DOHH2 (cell line): Measurements from ENCODE around the gene GUCY1A2.

Source experiments
- H3F3A ChIP-seq: fragments of 200-600 bp; sonication (generic), shearing (Covaris generic); 2 replicates; pipeline ENCODE4 v1.6.0; 2016; ENCODE audit warnings: antibody characterized with exemption, mild to moderate bottlenecking; ENCODE audit not compliant: control insufficient read depth, insufficient read depth
- H3K27ac ChIP-seq: fragments of 200-600 bp; sonication (generic); 2 replicates; pipeline ENCODE4 v1.5.1; 2014; ENCODE audit warnings: low read depth, mild to moderate bottlenecking, low read length, moderate library complexity
- H3K27me3 ChIP-seq: fragments of 200-600 bp; sonication (generic); 2 replicates; pipeline ENCODE4 v1.6.1; 2014; ENCODE audit warnings: mild to moderate bottlenecking, low read length, mixed read lengths; ENCODE audit not compliant: control insufficient read depth
- H3K36me3 ChIP-seq: fragments of 200-600 bp; sonication (generic); 2 replicates; pipeline ENCODE4 v1.6.1; 2014; ENCODE audit warnings: mild to moderate bottlenecking, low read length, moderate library complexity, mixed read lengths; ENCODE audit not compliant: control insufficient read depth
- H3K4me1 ChIP-seq: fragments of 200-600 bp; sonication (generic); 2 replicates; pipeline ENCODE4 v1.6.1; 2014; ENCODE audit warnings: mild to moderate bottlenecking, low read length, mixed read lengths; ENCODE audit not compliant: control insufficient read depth
- H3K4me2 ChIP-seq: fragments of 200-600 bp; sonication (generic); 2 replicates; pipeline ENCODE4 v1.6.0; 2014; ENCODE audit warnings: mild to moderate bottlenecking, low read length, moderate library complexity
- H3K4me3 ChIP-seq: fragments of 200-600 bp; sonication (generic); 2 replicates; pipeline ENCODE4 v1.5.1; 2014; ENCODE audit warnings: mild to moderate bottlenecking, low read length, mixed read lengths
- H3K79me2 ChIP-seq: fragments of 200-600 bp; sonication (generic); 2 replicates; pipeline ENCODE4 v1.6.1; 2014; ENCODE audit warnings: mild to moderate bottlenecking, low read length, mixed read lengths; ENCODE audit not compliant: control insufficient read depth
- H3K9me2 ChIP-seq: fragments of 200-600 bp; sonication (generic); replicated peaks from 2 replicates; pipeline ENCODE4 v1.6.1; 2014; ENCODE audit warnings: mild to moderate bottlenecking, low read length, mixed read lengths; ENCODE audit not compliant: control insufficient read depth
- H3K9me3 ChIP-seq: fragments of 200-600 bp; sonication (generic); 2 replicates; pipeline ENCODE4 v1.6.1; 2014; ENCODE audit warnings: antibody characterized with exemption, low read length, mixed read lengths; ENCODE audit not compliant: control insufficient read depth, insufficient read depth
- H4K20me1 ChIP-seq: fragments of 200-600 bp; sonication (generic); 2 replicates; pipeline ENCODE4 v1.6.0; 2014; ENCODE audit warnings: low read depth, mild to moderate bottlenecking, antibody characterized with exemption, low read length, moderate library complexity; ENCODE audit not compliant: control insufficient read depth, insufficient read depth
- EZH2phosphoT487 ChIP-seq: fragments of 200-600 bp; sonication (generic); IDR thresholded peaks from 2 replicates; pipeline ENCODE4 v1.6.1; 2017; ENCODE audit warnings: borderline replicate concordance, mild to moderate bottlenecking, antibody characterized with exemption, low read length, moderate library complexity, mixed read lengths
- TF ChIP-seq, protein P1 (sequence below): fragments of 200-600 bp; sonication (generic); IDR thresholded peaks from one replicate; pipeline ENCODE4 v1.5.1; 2014; ENCODE audit warnings: antibody characterized with exemption, mild to moderate bottlenecking, low read depth, low read length; ENCODE audit not compliant: poor library complexity, severe bottlenecking

Gene GUCY1A2

DNA sequence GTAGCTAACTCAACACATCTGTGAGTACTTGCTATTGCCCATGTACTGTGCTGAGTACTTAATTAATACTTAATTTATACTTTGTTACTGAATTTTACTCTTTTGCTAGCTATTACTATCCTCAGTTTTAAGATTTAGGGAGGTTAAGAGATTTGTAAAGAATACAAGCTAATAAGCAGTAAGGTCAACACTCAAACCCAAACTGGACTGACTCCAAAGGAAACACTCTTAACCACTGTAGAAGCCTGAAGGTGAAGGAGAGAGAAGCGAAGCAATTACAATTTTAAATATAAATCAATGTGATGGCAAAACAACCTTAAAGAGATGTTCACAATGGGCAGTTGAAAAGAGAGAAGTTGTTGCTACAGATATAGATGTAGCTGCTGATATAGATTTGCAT, 204.5 kb downstream of the GUCY1A2 start:
- Histone ChIP-seq H3K4me1 (no peaks in the 10 kb centered on the region), H3K27ac (no peak overlapping the region), H3F3A (no peaks in the 10 kb centered on the region), H3K4me3 (no peak overlapping the region), H3K27me3 (no peaks in the 10 kb centered on the region), H4K20me1 (no peaks in the 10 kb centered on the region), H3K9me3 (no peaks in the 10 kb centered on the region), H3K4me2 (no peak overlapping the region), H3K36me3 (no peaks in the 10 kb centered on the region), H3K79me2 (no peaks in the 10 kb centered on the region), H3K9me2 (no peaks in the 10 kb centered on the region)
- TF ChIP-seq EZH2phosphoT487: no peak
- TF ChIP-seq, protein P1, sequence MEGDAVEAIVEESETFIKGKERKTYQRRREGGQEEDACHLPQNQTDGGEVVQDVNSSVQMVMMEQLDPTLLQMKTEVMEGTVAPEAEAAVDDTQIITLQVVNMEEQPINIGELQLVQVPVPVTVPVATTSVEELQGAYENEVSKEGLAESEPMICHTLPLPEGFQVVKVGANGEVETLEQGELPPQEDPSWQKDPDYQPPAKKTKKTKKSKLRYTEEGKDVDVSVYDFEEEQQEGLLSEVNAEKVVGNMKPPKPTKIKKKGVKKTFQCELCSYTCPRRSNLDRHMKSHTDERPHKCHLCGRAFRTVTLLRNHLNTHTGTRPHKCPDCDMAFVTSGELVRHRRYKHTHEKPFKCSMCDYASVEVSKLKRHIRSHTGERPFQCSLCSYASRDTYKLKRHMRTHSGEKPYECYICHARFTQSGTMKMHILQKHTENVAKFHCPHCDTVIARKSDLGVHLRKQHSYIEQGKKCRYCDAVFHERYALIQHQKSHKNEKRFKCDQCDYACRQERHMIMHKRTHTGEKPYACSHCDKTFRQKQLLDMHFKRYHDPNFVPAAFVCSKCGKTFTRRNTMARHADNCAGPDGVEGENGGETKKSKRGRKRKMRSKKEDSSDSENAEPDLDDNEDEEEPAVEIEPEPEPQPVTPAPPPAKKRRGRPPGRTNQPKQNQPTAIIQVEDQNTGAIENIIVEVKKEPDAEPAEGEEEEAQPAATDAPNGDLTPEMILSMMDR: no peak

DNA sequence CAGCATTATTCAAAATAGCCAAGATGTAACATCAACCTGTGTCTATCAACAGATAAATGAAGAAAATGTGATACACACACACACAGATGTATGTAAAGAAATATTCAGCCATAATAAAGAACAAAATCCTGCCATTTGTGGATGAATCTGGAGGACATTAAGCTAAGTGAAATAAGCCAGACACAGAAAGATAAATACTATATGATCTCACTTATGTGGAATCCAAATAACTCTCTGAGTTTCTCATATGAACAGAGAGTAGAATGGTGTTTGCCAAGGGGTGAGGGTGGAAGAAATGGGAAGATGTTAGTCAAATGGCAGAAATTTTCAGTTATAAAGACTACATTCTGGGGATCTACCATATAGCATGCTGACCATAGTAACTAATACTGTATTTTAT, 224.2 kb downstream of the GUCY1A2 start:
- TF ChIP-seq EZH2phosphoT487: no peak
- TF ChIP-seq, protein P1: no peak
- Histone ChIP-seq H3K27ac (no peak overlapping the region), H3K9me3 (no peaks in the 10 kb centered on the region; the same call in 1 of the 2 replicates), H3K4me2 (no peak overlapping the region), H4K20me1 (no peaks in the 10 kb centered on the region), H3F3A (no peaks in the 10 kb centered on the region), H3K27me3 (no peaks in the 10 kb centered on the region), H3K4me3 (no peak overlapping the region), H3K36me3 (no peaks in the 10 kb centered on the region), H3K4me1 (no peaks in the 10 kb centered on the region), H3K9me2 (no peaks in the 10 kb centered on the region), H3K79me2 (no peaks in the 10 kb centered on the region)

GRCh38 chr11:106789406-106789805, 228.9 kb downstream of the GUCY1A2 start:
- H4K20me1 ChIP-seq: no peaks in the 10 kb centered on the region
- H3K27me3 ChIP-seq: no peaks in the 10 kb centered on the region
- H3K27ac ChIP-seq: no peak overlapping the region
- no peak overlapping the region for H3K4me3 ChIP-seq
- TF ChIP-seq, protein P1: no peak
- no peak for TF ChIP-seq EZH2phosphoT487
- H3K4me1 ChIP-seq: no peaks in the 10 kb centered on the region
- no peaks in the 10 kb centered on the region for H3K36me3 ChIP-seq
- H3K4me2 ChIP-seq: no peak overlapping the region
- H3K9me3 ChIP-seq: no peaks in the 10 kb centered on the region; the same call in 1 of the 2 replicates
- no peaks in the 10 kb centered on the region for H3F3A ChIP-seq
- no peaks in the 10 kb centered on the region for H3K79me2 ChIP-seq
- no peaks in the 10 kb centered on the region for H3K9me2 ChIP-seq

GRCh38 chr11:106787454-106787853, 230.8 kb downstream of the GUCY1A2 start:
- no peaks in the 10 kb centered on the region for H3F3A ChIP-seq
- no peaks in the 10 kb centered on the region for H3K79me2 ChIP-seq
- no peak overlapping the region for H3K4me3 ChIP-seq

More at GRCh38 chr11:106787454-106787853, 230.8 kb downstream of the GUCY1A2 start:
- Histone ChIP-seq H3K27me3 (no peaks in the 10 kb centered on the region), H3K4me1 (no peaks in the 10 kb centered on the region), H4K20me1 (no peaks in the 10 kb centered on the region), H3K27ac (no peak overlapping the region), H3K4me2 (no peak overlapping the region), H3K9me3 (no peaks in the 10 kb centered on the region; the same call in 1 of the 2 replicates), H3K9me2 (no peaks in the 10 kb centered on the region), H3K36me3 (no peaks in the 10 kb centered on the region)
- TF ChIP-seq, protein P1: no peak
- TF ChIP-seq EZH2phosphoT487: no peak
